T-helper 17 cell (primary cell): ENCODE measurements around the gene KIAA0513. TPM values are rescaled to one million over a fixed set of nuclear protein-coding genes. Genes with fewer than 3 reads are reported as not detected.

Experiments
- ATAC-seq: fragments of 150-1000 bp; cut with Tn5 transposase; 2 replicates; pipeline ENCODE4 v1.10.0; 2021; ENCODE audit warnings: mild to moderate bottlenecking, moderate library complexity
- DNase-seq, 3 donors: peaks; one replicate each; pipeline versions ENCODE4 v3.0.0 to v3.0.0-alpha.2; 2020 to 2021
- H3K9me3 ChIP-seq: one replicate; pipeline ENCODE4 v1.7.0; 2013; ENCODE audit warnings: low read length, mild to moderate bottlenecking; ENCODE audit not compliant: control insufficient read depth, poor library complexity, severe bottlenecking
- H3K27ac Mint-ChIP-seq: one replicate; pipeline ENCODE4 v1.8.0; 2022; ENCODE audit warnings: mild to moderate bottlenecking, moderate library complexity, mixed read lengths
- H3K27me3 Mint-ChIP-seq: one replicate; pipeline ENCODE4 v1.8.0; 2022; ENCODE audit warnings: mixed read lengths
- H3K36me3 Mint-ChIP-seq: one replicate; pipeline ENCODE4 v1.8.0; 2022; ENCODE audit warnings: low read depth, mixed read lengths
- H3K4me1 Mint-ChIP-seq: one replicate; pipeline ENCODE4 v1.8.0; 2022; ENCODE audit warnings: mild to moderate bottlenecking, mixed read lengths
- H3K4me3 Mint-ChIP-seq: one replicate; pipeline ENCODE4 v1.8.0; 2022; ENCODE audit warnings: mild to moderate bottlenecking, moderate library complexity, mixed read lengths
- total RNA-seq, 4 donors: library from RNA in 2 of 4; stranded (reverse) in 2 of 4; gene quantifications; one replicate each; pipeline ENCODE4 v1.2.3 and lab custom pipeline; 2022 to 2026

Gene KIAA0513
- total RNA-seq, 2 donors from 2014 or later = 8.1 to 35.0 TPM

DNA sequence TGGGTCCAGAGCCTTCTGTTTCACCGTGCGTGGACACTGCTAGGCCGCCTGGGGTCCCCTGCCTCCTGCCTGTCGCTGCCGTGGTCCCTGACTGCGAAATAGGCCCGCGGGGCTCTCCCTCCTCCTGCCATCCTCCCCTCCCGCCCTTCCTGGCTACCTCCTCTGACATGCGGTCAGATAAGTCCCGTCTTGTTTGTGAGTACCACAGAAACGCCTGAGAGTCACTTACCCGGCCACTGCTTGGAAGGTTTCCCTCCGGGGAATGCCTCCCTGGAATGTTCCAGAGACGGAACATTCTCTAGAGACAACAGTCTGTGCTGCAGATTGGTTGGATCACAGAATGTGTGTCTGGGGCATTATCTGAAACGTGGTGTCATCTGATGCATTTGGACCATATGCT is 61.9 kb downstream of the KIAA0513 start:
- Mint-ChIP-seq H3K36me3 (no peaks in the 10 kb centered on the region), H3K4me3 (no peak overlapping the region), H3K27ac (no peak overlapping the region), H3K4me1 (no peaks in the 10 kb centered on the region), H3K27me3 (no peaks in the 10 kb centered on the region)
- H3K9me3 ChIP-seq = no peaks in the 10 kb centered on the region
- ATAC-seq (no peak), DNase-seq (no peak)

DNA sequence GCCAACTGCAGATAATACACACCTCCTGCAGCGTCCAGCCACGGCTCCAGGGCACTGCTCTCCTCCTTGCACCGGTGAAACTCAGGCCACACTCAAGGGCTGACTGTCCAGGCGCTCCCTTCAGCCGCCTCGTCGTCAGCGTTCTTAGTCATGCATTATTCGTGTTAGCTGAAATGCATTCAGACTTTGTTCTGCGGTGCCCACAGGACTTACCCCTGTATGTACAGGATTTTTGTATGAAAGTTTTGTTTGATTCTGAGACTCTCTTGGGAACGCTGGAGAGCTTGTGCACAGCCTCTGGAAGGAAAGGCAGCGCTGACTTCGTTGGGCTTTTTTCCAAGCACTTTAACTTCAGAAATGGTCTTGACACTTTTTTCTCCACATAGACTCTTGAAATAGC is 62.6 kb downstream of the KIAA0513 start:
- no peak for DNase-seq
- no peaks in the 10 kb centered on the region for H3K27me3 Mint-ChIP-seq
- no peak for ATAC-seq
- no peaks in the 10 kb centered on the region for H3K4me1 Mint-ChIP-seq
- no peak overlapping the region for H3K4me3 Mint-ChIP-seq
- H3K36me3 Mint-ChIP-seq = no peaks in the 10 kb centered on the region
- H3K9me3 ChIP-seq = no peaks in the 10 kb centered on the region
- peak overlapping the region; percentile 19 for H3K27ac Mint-ChIP-seq

GRCh38 chr16:85090873-85091521 is 63.4 kb downstream of the KIAA0513 start:
- no peaks in the 10 kb centered on the region for H3K27me3 Mint-ChIP-seq
- DNase-seq (no peak), ATAC-seq (no peak)

GRCh38 chr16:85091522-85091910 is 63.9 kb downstream of the KIAA0513 start:
- DNase-seq = no peak
- ATAC-seq = no peak
- no peaks in the 10 kb centered on the region for H3K4me1 Mint-ChIP-seq
- no peaks in the 10 kb centered on the region for H3K36me3 Mint-ChIP-seq
- no peaks in the 10 kb centered on the region for H3K9me3 ChIP-seq
- H3K27ac Mint-ChIP-seq = no peak overlapping the region
- no peaks in the 10 kb centered on the region for H3K27me3 Mint-ChIP-seq
- H3K4me3 Mint-ChIP-seq = no peak overlapping the region

More at GRCh38 chr16:85090873-85091521, 63.4 kb downstream of the KIAA0513 start:
- H3K4me3 Mint-ChIP-seq = no peak overlapping the region
- no peaks in the 10 kb centered on the region for H3K4me1 Mint-ChIP-seq
- H3K36me3 Mint-ChIP-seq = no peaks in the 10 kb centered on the region
- H3K9me3 ChIP-seq = no peaks in the 10 kb centered on the region
- H3K27ac Mint-ChIP-seq = peak overlapping the region; percentile 19

DNA sequence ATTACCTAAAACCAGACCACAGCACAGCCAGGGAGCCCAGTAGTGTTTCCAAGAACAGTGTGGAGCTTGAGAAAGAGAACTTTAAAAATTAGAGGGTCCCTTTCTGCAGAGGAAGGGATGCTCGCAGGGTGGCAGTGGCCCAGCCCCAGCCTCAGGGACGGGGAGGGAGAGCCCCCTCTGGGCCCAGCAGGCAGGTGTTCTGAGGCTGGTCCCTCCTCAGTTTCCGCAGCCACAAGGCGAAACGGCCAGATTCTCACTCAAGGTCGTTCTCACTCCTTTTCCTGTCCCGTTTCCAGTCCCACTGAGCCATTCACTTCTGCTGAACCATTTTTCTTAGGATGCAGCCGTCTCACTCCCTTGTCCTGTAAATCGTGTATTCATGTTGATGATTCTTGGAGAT is 64.7 kb downstream of the KIAA0513 start:
- no peaks in the 10 kb centered on the region for H3K9me3 ChIP-seq
- H3K27ac Mint-ChIP-seq = no peak overlapping the region
- H3K4me1 Mint-ChIP-seq = no peaks in the 10 kb centered on the region
- no peak overlapping the region for H3K4me3 Mint-ChIP-seq
- H3K36me3 Mint-ChIP-seq = no peaks in the 10 kb centered on the region
- no peak for DNase-seq
- no peak for ATAC-seq
- H3K27me3 Mint-ChIP-seq = no peaks in the 10 kb centered on the region

- DNase-seq (no peak), ATAC-seq (no peak)
- Mint-ChIP-seq H3K27me3 (no peaks in the 10 kb centered on the region), H3K27ac (no peak overlapping the region), H3K4me3 (no peak overlapping the region), H3K36me3 (no peaks in the 10 kb centered on the region), H3K4me1 (no peaks in the 10 kb centered on the region)
- no peaks in the 10 kb centered on the region for H3K9me3 ChIP-seq
Observed at GRCh38 chr16:85092851-85093250, 65.3 kb downstream of the KIAA0513 start.

DNA sequence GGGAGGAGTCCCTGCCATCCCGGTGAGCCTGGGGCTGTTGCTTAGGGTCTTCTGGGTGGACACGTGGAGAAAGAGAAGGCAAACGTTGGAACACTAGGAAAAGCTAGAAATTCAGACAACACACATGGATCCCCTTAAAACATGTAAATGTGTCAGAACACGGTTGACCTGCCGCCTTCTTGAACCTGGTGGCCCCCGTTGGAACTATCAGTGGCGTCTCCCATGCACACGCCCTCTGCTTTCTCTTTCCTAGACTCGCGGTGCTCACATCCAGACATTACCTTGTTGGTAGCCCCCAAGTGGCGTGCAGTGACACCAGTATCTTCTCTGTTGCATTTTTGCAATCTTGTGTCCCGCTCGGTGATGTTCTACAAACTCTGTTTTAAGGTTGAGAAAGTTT is 66.1 kb downstream of the KIAA0513 start:
- no peak overlapping the region for H3K27ac Mint-ChIP-seq
- no peak overlapping the region for H3K4me3 Mint-ChIP-seq
- DNase-seq = no peak
- ATAC-seq = no peak
- H3K9me3 ChIP-seq = no peaks in the 10 kb centered on the region
- H3K36me3 Mint-ChIP-seq = no peaks in the 10 kb centered on the region
- peaks cover under 1% of the 10 kb centered on the region for H3K4me1 Mint-ChIP-seq
- no peaks in the 10 kb centered on the region for H3K27me3 Mint-ChIP-seq

DNA sequence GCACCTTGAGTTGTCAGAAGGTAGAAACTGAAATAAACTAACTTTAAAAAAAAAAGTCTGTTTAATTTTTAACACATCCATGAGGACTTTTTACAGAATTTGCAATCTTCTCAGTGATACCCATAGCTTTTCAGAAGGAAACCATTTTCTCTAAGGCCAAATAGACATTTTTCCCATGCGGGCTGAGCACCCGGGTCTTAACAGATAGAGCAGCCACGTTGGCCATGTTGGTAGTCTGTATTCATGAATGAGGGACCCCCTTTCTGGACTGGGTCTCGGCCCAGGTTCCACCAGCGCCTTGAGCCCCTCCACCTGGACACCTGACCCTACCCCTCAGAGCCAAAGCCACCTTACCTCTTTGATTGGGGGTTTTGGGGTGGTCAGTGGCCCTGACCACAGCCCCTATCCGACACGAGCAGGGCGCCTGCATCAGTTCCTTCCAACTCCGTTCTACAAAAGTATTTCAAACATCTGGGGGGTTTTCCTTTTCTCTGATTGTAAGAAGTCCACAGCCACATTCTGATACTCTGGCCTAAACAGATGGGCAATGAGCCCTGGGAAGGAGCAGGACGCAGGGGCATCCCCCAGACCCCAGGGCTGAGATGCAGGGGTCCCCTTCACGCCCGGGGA is 66.7 kb downstream of the KIAA0513 start:
- Mint-ChIP-seq H3K27me3 (no peaks in the 10 kb centered on the region), H3K27ac (no peak overlapping the region), H3K4me1 (peaks cover 2% of the 10 kb centered on the region), H3K4me3 (no peak overlapping the region), H3K36me3 (no peaks in the 10 kb centered on the region)
- H3K9me3 ChIP-seq = no peaks in the 10 kb centered on the region
- DNase-seq (no peak), ATAC-seq (no peak)

- no peaks in the 10 kb centered on the region for H3K27me3 Mint-ChIP-seq
- ATAC-seq (no peak), DNase-seq (no peak)
- peaks cover 2% of the 10 kb centered on the region for H3K4me1 Mint-ChIP-seq
- no peak overlapping the region for H3K4me3 Mint-ChIP-seq
- no peaks in the 10 kb centered on the region for H3K9me3 ChIP-seq
- no peaks in the 10 kb centered on the region for H3K36me3 Mint-ChIP-seq
- H3K27ac Mint-ChIP-seq = no peak overlapping the region
Observed at GRCh38 chr16:85094812-85095211, 67.2 kb downstream of the KIAA0513 start.

DNA sequence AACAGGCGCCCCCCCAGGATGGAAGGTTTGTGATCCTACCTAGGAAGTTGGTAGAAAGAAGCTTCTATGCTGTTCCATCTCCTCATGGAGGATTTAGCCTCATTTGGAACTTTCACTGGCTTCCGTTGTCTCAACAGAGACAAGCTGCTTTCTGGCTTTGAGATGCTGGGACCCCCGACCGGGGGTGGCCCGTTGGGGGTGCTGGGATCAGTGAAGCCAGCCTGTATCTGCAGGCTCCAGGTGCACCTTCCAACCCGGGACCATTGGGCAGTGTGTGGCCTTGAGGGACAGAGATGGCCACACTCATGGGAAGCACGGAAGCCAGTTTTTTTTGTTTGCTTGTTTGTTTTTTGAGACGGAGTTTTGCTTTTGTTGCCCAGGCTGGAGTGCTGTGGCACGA is 69.3 kb downstream of the KIAA0513 start:
- Mint-ChIP-seq H3K4me1 (peaks cover 2% of the 10 kb centered on the region), H3K27me3 (no peaks in the 10 kb centered on the region), H3K4me3 (no peak overlapping the region), H3K27ac (no peak overlapping the region), H3K36me3 (no peaks in the 10 kb centered on the region)
- H3K9me3 ChIP-seq = no peaks in the 10 kb centered on the region
- DNase-seq (no peak), ATAC-seq (no peak)

DNA sequence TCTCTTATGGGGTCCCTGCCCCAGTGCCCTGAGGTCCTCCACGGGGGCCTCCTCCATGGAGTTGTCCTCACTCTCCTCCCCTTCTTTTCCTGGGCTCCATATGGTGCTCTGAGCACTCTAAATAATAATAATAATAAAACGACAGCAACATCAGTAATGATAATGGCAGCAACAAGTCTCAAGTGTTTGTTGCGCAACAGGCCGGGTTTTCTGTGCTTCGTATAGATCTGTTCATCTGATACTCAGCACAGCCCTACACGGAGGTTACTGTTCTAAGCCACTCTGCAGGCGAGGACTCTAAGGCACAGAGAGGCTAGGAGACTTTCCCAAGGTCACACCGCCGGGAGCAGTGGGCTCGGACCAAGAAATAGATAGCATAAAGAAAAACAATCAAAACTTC is 71.0 kb downstream of the KIAA0513 start:
- ATAC-seq (no peak), DNase-seq (no peak)
- H3K27me3 Mint-ChIP-seq = no peaks in the 10 kb centered on the region
- no peaks in the 10 kb centered on the region for H3K36me3 Mint-ChIP-seq
- no peaks in the 10 kb centered on the region for H3K9me3 ChIP-seq
- no peak overlapping the region for H3K4me3 Mint-ChIP-seq
- peak overlapping the region; percentile 59 for H3K27ac Mint-ChIP-seq
- H3K4me1 Mint-ChIP-seq = peaks cover 8% of the 10 kb centered on the region

- no peaks in the 10 kb centered on the region for H3K9me3 ChIP-seq
- ATAC-seq = no peak
- Mint-ChIP-seq H3K4me1 (peaks cover 18% of the 10 kb centered on the region), H3K27ac (no peak overlapping the region), H3K27me3 (no peaks in the 10 kb centered on the region), H3K4me3 (no peak overlapping the region), H3K36me3 (no peaks in the 10 kb centered on the region)
- no peak for DNase-seq
Observed at GRCh38 chr16:85100265-85100664, 72.7 kb downstream of the KIAA0513 start.

DNA sequence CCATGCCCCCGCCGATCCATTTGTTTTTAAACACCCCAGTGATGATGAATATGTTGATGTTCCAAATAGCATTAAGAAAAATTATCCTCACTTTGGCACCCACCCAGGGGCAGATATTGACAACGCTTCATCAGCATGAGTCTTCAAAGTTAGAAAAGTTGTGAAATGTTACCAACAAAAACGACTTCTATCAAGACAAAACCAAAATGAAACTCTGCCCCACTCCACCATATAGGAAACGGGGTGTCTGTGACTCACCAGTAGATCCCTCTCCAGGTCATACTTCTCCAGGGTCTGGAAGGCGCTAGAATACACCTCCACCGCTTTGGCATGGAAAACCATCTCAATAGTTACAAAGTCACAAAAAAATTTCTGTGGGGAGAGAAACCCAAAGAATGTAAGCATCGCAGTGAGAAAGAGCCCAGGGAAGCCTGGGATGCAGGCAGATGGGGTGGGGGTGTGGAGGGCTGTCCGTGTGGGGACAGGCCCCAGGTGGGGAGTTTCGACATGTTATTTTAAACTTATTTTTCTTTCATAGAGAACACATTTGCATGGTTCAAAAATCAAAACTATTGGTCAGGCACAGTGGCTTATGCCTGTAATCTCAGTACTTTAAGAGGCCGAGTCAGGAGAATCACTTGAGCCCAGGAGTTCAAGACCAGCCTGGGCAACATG is 74.5 kb downstream of the KIAA0513 start:
- no peaks in the 10 kb centered on the region for H3K36me3 Mint-ChIP-seq
- H3K27ac Mint-ChIP-seq = no peak overlapping the region
- DNase-seq (no peak), ATAC-seq (no peak)
- H3K4me3 Mint-ChIP-seq = peak overlapping the region; percentile 52
- peaks cover 21% of the 10 kb centered on the region for H3K4me1 Mint-ChIP-seq
- no peaks in the 10 kb centered on the region for H3K9me3 ChIP-seq
- H3K27me3 Mint-ChIP-seq = no peaks in the 10 kb centered on the region
